Suprapubic skin (tissue), 3 donors: Measurements from ENCODE around the gene ITGA1.
A peak's percentile ranks its signal among the peaks of the same experiment; 100 is the strongest.

Experiments used
- CTCF ChIP-seq, 2 donors: fragments of 200-600 bp in 1 of 2; fragments of 450-650 bp in 1 of 2; sonication (generic) in 1 of 2; IDR thresholded peaks; one replicate each; pipeline ENCODE4 v1.5.1; 2016 to 2019; ENCODE audit warnings: antibody characterized with exemption in 2 of 2, mild to moderate bottlenecking in 1 of 2, moderate library complexity in 1 of 2
- EP300 ChIP-seq: sonication (generic); formaldehyde crosslinking; IDR thresholded peaks from one replicate; pipeline ENCODE4 v1.6.1; 2017; ENCODE audit warnings: antibody characterized with exemption

- TF ChIP-seq CTCF (IDR thresholded peaks at IDR 0.05): peak; percentile 50 to 65
- no peak for TF ChIP-seq EP300
These were observed 127.6 kb downstream of the ITGA1 start for GRCh38 chr5:52915176-52915875.
